ENCODE data around the gene AMDHD2.
"Not testable (repeated sequence)": the region's sequence is repeated elsewhere in the genome, so short reads cannot be mapped to it uniquely, and the experiment has no call there.

The AMDHD2 gene

DNA sequence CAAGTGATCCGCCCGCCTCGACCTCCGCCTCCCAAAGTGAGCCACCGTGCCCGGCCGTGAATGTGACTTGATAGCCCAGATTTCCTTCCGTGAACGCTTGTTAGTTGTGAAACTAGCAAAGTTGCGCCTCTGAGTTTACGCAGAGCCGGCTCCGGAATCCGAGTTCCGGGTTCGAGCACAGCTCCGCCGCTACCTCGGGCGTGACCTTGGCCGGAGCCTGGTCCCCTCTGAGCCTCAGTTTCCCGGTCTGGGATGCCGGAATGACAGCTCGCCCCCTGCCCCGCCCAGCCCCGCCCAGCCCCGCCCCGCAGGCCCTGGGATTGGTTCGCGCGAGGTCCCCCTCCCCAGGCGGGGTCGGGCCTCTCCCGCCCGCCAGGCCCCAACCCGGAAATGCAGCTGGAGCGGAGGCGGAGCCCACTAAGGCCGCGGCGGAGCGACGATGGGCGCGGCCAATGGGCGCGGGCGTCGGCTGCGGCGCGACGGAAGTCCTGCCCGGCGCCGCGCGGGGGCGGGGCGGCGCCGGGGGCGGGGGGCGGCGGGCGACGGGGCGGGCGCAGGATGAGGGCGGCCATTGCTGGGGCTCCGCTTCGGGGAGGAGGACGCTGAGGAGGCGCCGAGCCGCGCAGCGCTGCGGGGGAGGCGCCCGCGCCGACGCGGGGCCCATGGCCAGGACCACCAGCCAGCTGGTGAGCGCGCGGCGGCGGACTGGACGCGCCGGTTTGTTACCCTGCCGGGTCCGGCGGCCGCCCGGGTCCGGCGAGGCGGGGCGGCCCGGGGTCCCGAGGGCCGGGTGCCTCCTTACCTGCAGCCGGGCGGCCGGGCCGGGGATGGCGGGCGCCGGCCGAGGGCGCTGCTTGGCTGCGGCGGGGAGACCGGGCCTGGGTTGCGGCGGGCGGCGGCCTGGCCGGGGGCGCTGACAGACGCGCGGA lies 17.5 kb downstream of the AMDHD2 start, which contains the start of gene PDPK1 (continued):
- TF ChIP-seq, protein P1, sequence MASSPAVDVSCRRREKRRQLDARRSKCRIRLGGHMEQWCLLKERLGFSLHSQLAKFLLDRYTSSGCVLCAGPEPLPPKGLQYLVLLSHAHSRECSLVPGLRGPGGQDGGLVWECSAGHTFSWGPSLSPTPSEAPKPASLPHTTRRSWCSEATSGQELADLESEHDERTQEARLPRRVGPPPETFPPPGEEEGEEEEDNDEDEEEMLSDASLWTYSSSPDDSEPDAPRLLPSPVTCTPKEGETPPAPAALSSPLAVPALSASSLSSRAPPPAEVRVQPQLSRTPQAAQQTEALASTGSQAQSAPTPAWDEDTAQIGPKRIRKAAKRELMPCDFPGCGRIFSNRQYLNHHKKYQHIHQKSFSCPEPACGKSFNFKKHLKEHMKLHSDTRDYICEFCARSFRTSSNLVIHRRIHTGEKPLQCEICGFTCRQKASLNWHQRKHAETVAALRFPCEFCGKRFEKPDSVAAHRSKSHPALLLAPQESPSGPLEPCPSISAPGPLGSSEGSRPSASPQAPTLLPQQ (tag by site-specific recombination; IDR thresholded peaks at IDR 0.05), result 0 out of 2 replicates have a peak, but pooled peaks have one; percentile 1
- peak; percentile 79 for TF ChIP-seq SP3 (tag by site-specific recombination; IDR thresholded peaks at IDR 0.05)
- TF ChIP-seq KLF7 (tag by site-specific recombination; IDR thresholded peaks at IDR 0.05; ENCODE audit: borderline replicate concordance), result no peak
- 0 out of 2 replicates have a peak, but pooled peaks have one; percentile 5 for TF ChIP-seq ZNF600 (tag by site-specific recombination; IDR thresholded peaks at IDR 0.05)
- TF ChIP-seq, protein P2, sequence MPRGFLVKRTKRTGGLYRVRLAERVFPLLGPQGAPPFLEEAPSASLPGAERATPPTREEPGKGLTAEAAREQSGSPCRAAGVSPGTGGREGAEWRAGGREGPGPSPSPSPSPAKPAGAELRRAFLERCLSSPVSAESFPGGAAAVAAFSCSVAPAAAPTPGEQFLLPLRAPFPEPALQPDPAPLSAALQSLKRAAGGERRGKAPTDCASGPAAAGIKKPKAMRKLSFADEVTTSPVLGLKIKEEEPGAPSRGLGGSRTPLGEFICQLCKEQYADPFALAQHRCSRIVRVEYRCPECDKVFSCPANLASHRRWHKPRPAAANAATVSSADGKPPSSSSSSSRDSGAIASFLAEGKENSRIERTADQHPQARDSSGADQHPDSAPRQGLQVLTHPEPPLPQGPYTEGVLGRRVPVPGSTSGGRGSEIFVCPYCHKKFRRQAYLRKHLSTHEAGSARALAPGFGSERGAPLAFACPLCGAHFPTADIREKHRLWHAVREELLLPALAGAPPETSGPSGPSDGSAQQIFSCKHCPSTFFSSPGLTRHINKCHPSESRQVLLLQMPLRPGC (tag by site-specific recombination; IDR thresholded peaks at IDR 0.05), result peak; percentile 10; the same call in 1 of the 2 replicates
- TF ChIP-seq ZNF426 (tag by site-specific recombination; IDR thresholded peaks at IDR 0.05), result no peak
- TF ChIP-seq ZXDB (tag by site-specific recombination; IDR thresholded peaks at IDR 0.05), result peak; percentile 10; the same call in 1 of the 2 replicates
- no peak for TF ChIP-seq EGR2 (tag by site-specific recombination; IDR thresholded peaks at IDR 0.05; ENCODE audit: low read depth)
- TF ChIP-seq ZNF677 (tag by site-specific recombination; IDR thresholded peaks at IDR 0.05), result 0 out of 2 replicates have a peak, but pooled peaks have one; percentile 34
- TF ChIP-seq KLF1 (tag by site-specific recombination; IDR thresholded peaks at IDR 0.05), result peak; percentile 65
- peak; percentile 50 for TF ChIP-seq SP2 (tag by site-specific recombination; IDR thresholded peaks at IDR 0.05)

DNA sequence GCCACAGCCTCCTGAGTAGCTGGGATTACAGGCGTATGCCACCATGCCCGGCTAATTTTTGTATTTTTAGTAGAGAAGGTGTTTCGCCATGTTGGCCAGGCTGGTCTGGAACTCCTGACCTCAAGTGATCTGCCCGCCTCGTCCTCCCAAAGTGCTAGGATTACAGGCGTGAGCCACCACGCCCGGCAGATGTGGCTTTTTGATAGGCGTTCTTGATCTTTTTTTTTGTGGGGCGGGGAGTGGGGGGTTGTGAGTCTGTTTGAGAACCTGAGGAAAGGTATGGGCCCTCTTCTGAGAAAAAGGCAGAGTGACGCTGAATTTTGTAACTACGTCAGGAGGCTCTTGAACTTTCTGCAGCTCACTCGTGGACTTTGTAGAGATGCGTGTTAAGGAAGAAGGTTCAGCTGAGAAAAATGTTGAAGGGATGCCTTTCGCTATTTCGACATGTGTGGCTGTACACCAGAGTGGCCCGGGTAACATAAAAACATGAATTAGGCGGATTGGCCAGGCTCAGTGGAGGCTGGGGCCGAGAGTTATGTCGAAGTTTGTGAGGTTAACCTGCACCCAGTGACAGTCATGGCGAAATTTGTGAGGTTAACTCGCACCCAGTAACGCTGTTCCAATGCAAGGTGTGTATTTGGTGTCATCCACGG lies 19.1 kb downstream of the AMDHD2 start:
- not testable (repeated sequence) for H3K9me3 ChIP-seq (ENCODE audit: control insufficient read depth, insufficient read depth, low read depth, low read length); H3K27ac ChIP-seq (ENCODE audit: extremely low read depth, low read depth, low read length); H3K4me1 ChIP-seq (ENCODE audit: control insufficient read depth, insufficient read depth, low read length)
- ChIA-PET CTCF (interaction anchor here (0.6 to 0.8 kb wide), 3 partner anchors 108 to 426 kb away, joined by 3 to 5 read pairs (median 4); no protein-coding TSS in a partner anchor), POLR2A (interaction anchor here (0.6 kb wide), 1 partner anchor 388 kb away, joined by 3 read pairs; no protein-coding TSS in a partner anchor)
- H3K36me3 ChIP-seq (ENCODE audit: control insufficient read depth in 2 of 2, insufficient read depth in 1 of 2, low read length in 2 of 2), result peaks cover 0 to 13% of the 10 kb centered on the region in 2 experiments; a peak in 1 of 3 replicates
- H3K4me3 ChIP-seq (ENCODE audit: low read depth, low read length), result peak overlapping the region; percentile 42; the same call in 1 of the 2 replicates

DNA sequence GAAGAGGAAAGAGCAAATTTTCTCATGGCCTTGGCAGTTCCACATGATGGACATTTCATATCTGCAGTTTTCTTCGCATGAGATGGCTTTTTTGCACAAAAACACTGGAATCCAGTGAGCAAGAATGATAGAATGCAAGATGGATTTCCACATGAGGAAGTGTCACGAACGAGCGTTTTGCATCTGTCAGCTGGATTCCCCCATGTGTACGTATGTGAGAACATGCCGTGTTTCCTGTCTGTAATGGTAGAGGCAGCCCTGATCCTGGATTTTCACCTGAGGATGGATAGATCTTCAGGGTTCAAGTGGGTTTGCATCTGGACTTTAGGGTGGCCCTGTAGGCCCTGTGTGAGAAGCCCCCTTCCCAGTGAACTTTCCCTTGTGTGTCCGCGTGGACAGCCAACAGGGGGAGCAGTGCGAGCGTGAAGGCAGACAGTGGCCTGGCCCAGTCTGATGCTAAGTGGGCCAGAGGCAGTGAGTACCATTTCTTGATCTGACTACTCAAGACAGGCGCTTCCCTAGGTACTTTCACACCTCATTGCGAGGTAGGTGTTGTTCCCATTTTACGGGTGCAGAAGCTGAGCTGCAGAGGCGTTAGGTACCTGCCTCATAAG lies 19.8 kb downstream of the AMDHD2 start:
- H3K36me3 ChIP-seq (ENCODE audit: control insufficient read depth in 2 of 2, insufficient read depth in 1 of 2, low read length in 2 of 2), result peaks cover 0 to 13% of the 10 kb centered on the region in 2 experiments; a peak in 2 of 3 replicates
- H3K27ac ChIP-seq (ENCODE audit: extremely low read depth, low read depth, low read length); H3K4me3 ChIP-seq (ENCODE audit: low read depth, low read length); CTCF ChIA-PET; POLR2A ChIA-PET; H3K9me3 ChIP-seq (ENCODE audit: control insufficient read depth, insufficient read depth, low read depth, low read length); H3K4me1 ChIP-seq (ENCODE audit: control insufficient read depth, insufficient read depth, low read length): not testable (repeated sequence)
- TF ChIP-seq, protein P3, sequence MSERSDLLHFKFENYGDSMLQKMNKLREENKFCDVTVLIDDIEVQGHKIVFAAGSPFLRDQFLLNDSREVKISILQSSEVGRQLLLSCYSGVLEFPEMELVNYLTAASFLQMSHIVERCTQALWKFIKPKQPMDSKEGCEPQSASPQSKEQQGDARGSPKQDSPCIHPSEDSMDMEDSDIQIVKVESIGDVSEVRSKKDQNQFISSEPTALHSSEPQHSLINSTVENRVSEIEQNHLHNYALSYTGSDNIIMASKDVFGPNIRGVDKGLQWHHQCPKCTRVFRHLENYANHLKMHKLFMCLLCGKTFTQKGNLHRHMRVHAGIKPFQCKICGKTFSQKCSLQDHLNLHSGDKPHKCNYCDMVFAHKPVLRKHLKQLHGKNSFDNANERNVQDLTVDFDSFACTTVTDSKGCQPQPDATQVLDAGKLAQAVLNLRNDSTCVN (tag by site-specific recombination; optimal IDR thresholded peaks at IDR 0.05), result peak; percentile 13

DNA sequence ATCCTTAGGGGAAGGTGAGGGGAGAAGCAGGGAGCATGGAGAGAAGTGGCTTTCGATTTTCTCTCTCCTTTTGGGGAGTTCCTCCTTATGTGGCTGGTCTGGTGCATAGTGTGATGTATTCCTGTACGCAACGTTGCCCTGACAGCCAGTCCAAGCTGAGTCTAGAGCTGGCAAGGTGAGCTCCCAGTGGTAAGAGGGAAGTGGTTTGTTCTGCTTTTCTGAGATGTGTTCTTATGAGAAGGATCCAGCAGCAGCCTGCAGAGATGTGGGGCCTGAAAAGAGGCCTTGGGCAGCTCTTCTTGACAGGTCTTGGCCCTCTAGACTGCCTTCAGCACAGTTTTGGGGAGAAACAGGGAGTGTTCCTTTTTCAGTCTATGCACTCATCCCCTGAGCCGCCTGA lies 20.7 kb downstream of the AMDHD2 start:
- H3K36me3 ChIP-seq (ENCODE audit: control insufficient read depth in 2 of 2, insufficient read depth in 1 of 2, low read length in 2 of 2), result peaks cover 0 to 13% of the 10 kb centered on the region in 2 experiments; a peak in 2 of 3 replicates

DNA sequence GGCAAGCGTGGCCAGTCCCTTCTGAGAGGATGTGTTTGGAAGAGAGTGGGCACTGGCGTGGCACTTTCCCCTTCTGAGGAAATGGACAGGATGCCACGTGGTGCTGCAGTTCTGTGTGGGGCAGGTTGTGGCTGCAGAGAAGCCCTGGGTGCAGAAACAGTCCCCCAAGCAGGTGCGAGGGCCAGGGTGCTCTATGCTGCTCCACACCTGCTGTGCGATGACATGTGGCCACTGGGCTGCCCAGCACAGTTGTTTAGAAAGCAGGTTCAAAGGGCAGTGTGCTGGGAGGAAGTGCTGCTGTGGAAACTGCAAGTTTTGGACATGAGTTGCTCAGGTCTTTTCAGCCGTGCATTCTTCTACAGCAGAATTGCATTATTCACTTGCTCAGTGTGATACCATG lies 21.2 kb downstream of the AMDHD2 start:
- CTCF ChIA-PET; H3K27ac ChIP-seq (ENCODE audit: extremely low read depth, low read depth, low read length); H3K9me3 ChIP-seq (ENCODE audit: control insufficient read depth, insufficient read depth, low read depth, low read length); H3K4me3 ChIP-seq (ENCODE audit: low read depth, low read length); H3K4me1 ChIP-seq (ENCODE audit: control insufficient read depth, insufficient read depth, low read length); POLR2A ChIA-PET: not testable (repeated sequence)
- peaks cover 0 to 13% of the 10 kb centered on the region in 2 experiments; a peak in 2 of 3 replicates for H3K36me3 ChIP-seq (ENCODE audit: control insufficient read depth in 2 of 2, insufficient read depth in 1 of 2, low read length in 2 of 2)

More for the DNA sequence above, 20.7 kb downstream of the AMDHD2 start:
- H3K9me3 ChIP-seq (ENCODE audit: control insufficient read depth, insufficient read depth, low read depth, low read length); POLR2A ChIA-PET; H3K4me3 ChIP-seq (ENCODE audit: low read depth, low read length); H3K27ac ChIP-seq (ENCODE audit: extremely low read depth, low read depth, low read length); H3K4me1 ChIP-seq (ENCODE audit: control insufficient read depth, insufficient read depth, low read length): not testable (repeated sequence)
- CTCF ChIA-PET, result interaction anchor here (0.7 kb wide), 1 partner anchor 289 kb away, joined by 3 read pairs; no protein-coding TSS in a partner anchor

DNA sequence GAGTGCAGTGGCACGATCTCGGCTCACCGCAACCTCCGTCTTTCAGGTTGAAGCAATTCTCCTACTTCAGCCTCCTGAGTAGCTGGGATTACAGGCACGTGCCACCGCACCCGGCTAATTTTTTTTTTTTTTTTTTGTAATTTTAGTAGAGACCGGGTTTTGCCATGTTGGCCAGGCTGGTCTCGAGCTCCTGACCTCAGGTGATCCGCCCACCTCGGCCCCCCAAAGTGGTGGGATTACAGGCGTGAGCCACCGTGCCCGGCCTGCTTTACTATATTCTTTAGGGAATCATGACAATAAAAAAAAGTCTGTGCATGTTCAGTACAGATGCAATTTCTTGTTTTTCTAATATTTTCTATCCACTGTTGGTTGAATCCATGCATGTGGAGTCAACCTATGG lies 23.6 kb downstream of the AMDHD2 start:
- H3K4me3 ChIP-seq (ENCODE audit: low read depth, low read length); CTCF ChIA-PET; H3K9me3 ChIP-seq (ENCODE audit: control insufficient read depth, insufficient read depth, low read depth, low read length); H3K27ac ChIP-seq (ENCODE audit: extremely low read depth, low read depth, low read length); H3K4me1 ChIP-seq (ENCODE audit: control insufficient read depth, insufficient read depth, low read length); POLR2A ChIA-PET: not testable (repeated sequence)
- H3K36me3 ChIP-seq (ENCODE audit: control insufficient read depth in 2 of 2, insufficient read depth in 1 of 2, low read length in 2 of 2), result peaks cover 0 to 13% of the 10 kb centered on the region in 2 experiments; a peak in 2 of 3 replicates
